SK-N-MC (cell line): ENCODE measurements around the gene GRAMD2A.
A peak's percentile ranks its signal among the peaks of the same experiment; 100 is the strongest.

Experiments
- DNase-seq: peaks from one replicate; pipeline ENCODE4 v3.0.0-alpha.2; 2011; ENCODE audit warnings: low read depth, low spot score
- H3K27ac ChIP-seq: fragments of 200-600 bp; sonication (generic); 2 replicates; pipeline ENCODE4 v1.5.1; 2016; ENCODE audit warnings: mixed run types
- H3K36me3 ChIP-seq: fragments of 200-600 bp; sonication (generic); 2 replicates; pipeline ENCODE4 v1.6.1; 2017; ENCODE audit warnings: antibody characterized with exemption, low read length, mixed read lengths; ENCODE audit not compliant: insufficient read depth
- H3K4me3 ChIP-seq: fragments of 200-600 bp; sonication (generic); 2 replicates; pipeline ENCODE4 v1.5.1; 2016
- H3K9ac ChIP-seq: fragments of 200-600 bp; sonication (generic); 2 replicates; pipeline ENCODE4 v1.8.0; 2017; ENCODE audit warnings: mixed run types, mixed read lengths; ENCODE audit not compliant: insufficient read length
- H3K9me3 ChIP-seq: fragments of 200-600 bp; sonication (generic); 2 replicates; pipeline ENCODE4 v1.6.1; 2017; ENCODE audit warnings: low read depth, mild to moderate bottlenecking, antibody characterized with exemption, low read length, moderate library complexity, mixed read lengths
- EZH2 ChIP-seq: fragments of 200-600 bp; sonication (generic); IDR thresholded peaks from one replicate; pipeline ENCODE4 v1.6.1; 2017; ENCODE audit warnings: antibody characterized with exemption
- FOXP2 ChIP-seq: optimal IDR thresholded peaks from 2 replicates; pipeline ENCODE3; 2011; ENCODE audit warnings: mild to moderate bottlenecking, moderate library complexity; ENCODE audit not compliant: insufficient read depth; ENCODE audit errors: extremely low read length, control extremely low read depth
- POLR2AphosphoS5 ChIP-seq: IDR thresholded peaks from 2 replicates; pipeline ENCODE4 v1.6.1; 2012; ENCODE audit warnings: mild to moderate bottlenecking, low read depth, low read length, borderline replicate concordance

The GRAMD2A gene

DNA sequence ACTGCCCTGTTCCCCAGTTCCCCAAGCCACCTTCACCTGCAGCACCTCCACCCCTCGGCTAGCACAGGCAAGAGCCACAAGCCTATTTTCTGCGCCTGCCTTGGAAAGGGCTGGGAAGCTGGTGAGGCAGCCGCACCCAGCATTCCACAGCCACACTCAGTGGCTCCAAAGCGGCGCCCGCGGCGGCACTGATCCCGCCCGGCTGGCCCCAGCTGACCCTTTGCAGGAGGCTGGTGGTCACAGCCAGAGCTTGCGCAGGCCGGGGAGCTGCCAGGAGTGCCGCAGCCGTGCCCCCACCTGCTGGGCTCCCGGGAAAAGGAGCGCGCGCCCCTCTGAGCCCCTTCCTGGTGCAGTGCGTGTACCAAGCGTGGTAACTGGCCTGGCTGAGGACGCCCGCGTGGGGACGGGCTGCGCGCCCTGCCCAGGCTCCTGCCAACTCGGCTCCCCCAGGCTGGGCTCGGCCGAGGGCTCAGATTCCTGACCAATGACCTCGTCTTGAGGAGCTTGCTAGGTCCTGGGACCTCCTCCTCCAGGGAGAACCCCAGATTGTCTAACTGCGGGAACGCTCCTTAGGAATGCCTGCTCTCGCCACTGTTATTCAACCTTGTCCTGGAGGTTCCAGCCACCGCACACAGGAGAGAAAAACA lies 13.3 kb downstream of the GRAMD2A start:
- no peak overlapping the region for H3K27ac ChIP-seq

DNA sequence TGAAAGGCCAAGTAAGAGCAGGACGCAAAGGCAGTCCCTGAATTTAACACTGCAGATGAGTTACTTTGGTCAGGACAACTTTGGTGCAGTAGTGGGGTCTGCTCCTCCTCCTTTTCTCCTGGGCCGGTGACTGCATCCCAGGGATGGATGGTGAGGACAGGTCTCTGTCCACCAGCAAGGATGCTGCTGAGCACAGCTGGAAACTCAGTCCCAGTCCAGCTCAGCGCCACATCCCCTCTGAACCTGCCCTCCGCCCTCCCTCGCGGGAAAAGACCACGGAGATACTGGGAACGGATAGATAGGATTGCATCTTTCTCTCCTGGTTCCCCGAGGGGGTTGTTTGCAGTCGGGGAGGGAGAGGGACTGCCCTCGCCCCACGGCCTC lies 13.8 kb downstream of the GRAMD2A start:
- no peak for DNase-seq
- Histone ChIP-seq H3K4me3 (no peak overlapping the region), H3K9ac (no peak overlapping the region), H3K9me3 (no peaks in the 10 kb centered on the region), H3K36me3 (no peaks in the 10 kb centered on the region), H3K27ac (no peak overlapping the region)
- TF ChIP-seq EZH2 (no peak), FOXP2 (no peak), POLR2AphosphoS5 (no peak)

More for the DNA sequence above, 13.3 kb downstream of the GRAMD2A start:
- Histone ChIP-seq H3K9ac (no peak overlapping the region), H3K36me3 (no peaks in the 10 kb centered on the region), H3K4me3 (peak overlapping the region; percentile 34; the same call in 1 of the 2 replicates), H3K9me3 (no peaks in the 10 kb centered on the region)
- DNase-seq = no peak
- TF ChIP-seq FOXP2 (no peak), POLR2AphosphoS5 (no peak), EZH2 (no peak)

DNA sequence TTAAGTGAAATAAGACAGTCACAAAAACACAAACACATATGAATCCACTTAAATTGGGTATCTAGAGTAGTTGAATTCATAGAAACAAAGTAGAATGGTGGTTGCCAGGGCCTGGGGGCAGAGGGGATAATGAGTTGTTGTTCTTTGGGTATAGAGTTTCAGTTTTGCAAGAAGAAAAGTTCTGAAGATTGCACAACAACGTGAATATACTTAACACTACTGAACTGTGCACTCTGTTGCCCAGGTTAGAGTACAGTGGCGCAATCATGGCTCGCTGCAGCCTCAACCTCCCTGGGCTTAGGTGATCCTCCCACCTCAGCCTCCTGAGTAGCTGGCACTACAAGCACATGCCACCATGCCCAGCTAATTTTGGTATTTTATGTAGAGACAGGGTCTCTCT lies 14.9 kb downstream of the GRAMD2A start:
- H3K27ac ChIP-seq = no peak overlapping the region
- TF ChIP-seq POLR2AphosphoS5 = no peak
- TF ChIP-seq FOXP2 = no peak
- TF ChIP-seq EZH2 = no peak
- no peak overlapping the region for H3K4me3 ChIP-seq
- H3K9me3 ChIP-seq = no peaks in the 10 kb centered on the region
- DNase-seq = peak; percentile 45
- no peak overlapping the region for H3K9ac ChIP-seq
- H3K36me3 ChIP-seq = no peaks in the 10 kb centered on the region

DNA sequence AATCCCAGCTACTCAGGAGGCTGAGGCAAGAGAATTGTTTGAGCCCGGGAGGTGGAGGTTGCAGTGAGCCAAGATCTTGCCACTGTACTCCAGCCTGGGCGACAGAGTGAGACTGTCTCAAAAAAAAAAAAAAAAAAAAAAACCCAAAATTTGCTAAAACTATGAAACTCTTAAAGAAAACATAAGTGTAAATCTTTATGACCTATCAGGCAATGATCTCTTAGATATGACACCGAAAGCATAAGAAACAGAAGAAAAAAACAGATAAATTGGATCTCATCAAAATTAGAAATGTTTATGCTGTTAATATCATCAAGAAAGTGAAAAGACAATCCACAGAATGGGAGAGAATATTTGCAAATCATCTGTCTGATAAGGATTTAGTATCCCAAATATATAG lies 15.3 kb downstream of the GRAMD2A start:
- H3K36me3 ChIP-seq = no peaks in the 10 kb centered on the region
- no peaks in the 10 kb centered on the region for H3K9me3 ChIP-seq
- TF ChIP-seq EZH2 (no peak), FOXP2 (no peak), POLR2AphosphoS5 (no peak)
- no peak overlapping the region for H3K9ac ChIP-seq
- H3K27ac ChIP-seq = no peak overlapping the region
- DNase-seq = no peak
- H3K4me3 ChIP-seq = no peak overlapping the region

DNA sequence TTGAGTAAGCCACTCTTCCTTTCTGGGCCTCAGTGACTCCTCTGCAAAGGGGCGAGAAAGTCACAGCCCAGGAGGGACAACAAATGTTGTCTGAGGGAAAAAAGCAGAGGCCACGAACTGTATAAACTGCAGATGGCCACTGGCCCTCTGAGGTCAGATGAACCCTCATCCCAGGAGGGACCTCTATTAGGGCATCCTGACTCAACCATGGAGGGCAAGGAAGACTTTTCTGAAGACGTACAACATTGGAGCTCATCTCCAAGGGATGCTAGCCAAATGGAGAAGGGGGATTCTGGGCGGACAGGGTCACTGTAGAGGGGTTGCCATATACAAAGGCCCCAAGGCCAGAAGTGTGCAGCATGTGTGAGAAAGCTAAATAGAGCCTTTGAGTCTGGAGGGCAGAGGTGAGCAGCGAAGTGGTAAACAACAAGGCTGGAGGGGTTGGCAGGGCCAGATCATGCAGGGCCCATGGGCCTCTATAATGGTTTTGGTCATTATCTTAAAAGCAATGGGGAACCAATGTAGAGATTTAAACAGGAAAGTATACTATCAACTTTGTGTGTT lies 16.7 kb downstream of the GRAMD2A start:
- no peak overlapping the region for H3K4me3 ChIP-seq
- no peak overlapping the region for H3K9ac ChIP-seq
- H3K27ac ChIP-seq = no peak overlapping the region
- TF ChIP-seq FOXP2 = no peak
- TF ChIP-seq EZH2 = no peak
- H3K9me3 ChIP-seq = no peaks in the 10 kb centered on the region
- DNase-seq = no peak
- H3K36me3 ChIP-seq = no peaks in the 10 kb centered on the region

DNA sequence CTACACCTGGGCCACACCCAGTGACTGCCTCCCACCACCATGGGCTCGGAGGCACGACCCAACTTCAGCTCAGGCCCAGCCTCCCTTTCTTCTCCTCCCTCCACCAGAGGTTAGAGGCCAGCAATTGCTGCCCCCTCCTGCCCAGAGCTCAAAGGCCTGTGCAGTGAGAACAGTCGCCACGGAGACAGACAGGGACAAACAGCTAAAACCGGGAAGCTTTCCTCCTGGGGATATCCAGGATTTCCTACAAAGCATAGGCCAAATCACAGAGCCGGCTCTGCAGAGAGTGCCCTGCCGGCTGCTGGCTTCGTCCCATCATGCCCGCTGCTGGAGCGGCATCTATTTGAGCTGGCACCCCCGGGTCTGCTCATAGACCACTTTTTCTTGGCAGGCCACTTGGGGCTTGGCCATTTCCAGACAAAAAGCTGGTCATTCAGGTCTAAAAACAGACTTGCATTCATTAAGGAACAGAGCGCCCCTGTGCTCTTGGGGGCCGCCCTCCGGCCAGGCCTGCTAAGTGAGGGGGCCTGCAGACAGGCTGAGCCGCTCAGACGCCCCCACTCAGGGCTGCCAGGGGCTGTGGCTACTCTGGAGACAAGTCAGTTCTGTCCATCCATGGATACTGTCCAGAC lies 17.5 kb downstream of the GRAMD2A start:
- Histone ChIP-seq H3K9me3 (no peaks in the 10 kb centered on the region), H3K9ac (no peak overlapping the region), H3K36me3 (no peaks in the 10 kb centered on the region), H3K27ac (no peak overlapping the region), H3K4me3 (no peak overlapping the region)
- TF ChIP-seq FOXP2 (no peak), POLR2AphosphoS5 (no peak), EZH2 (no peak)
- no peak for DNase-seq

DNA sequence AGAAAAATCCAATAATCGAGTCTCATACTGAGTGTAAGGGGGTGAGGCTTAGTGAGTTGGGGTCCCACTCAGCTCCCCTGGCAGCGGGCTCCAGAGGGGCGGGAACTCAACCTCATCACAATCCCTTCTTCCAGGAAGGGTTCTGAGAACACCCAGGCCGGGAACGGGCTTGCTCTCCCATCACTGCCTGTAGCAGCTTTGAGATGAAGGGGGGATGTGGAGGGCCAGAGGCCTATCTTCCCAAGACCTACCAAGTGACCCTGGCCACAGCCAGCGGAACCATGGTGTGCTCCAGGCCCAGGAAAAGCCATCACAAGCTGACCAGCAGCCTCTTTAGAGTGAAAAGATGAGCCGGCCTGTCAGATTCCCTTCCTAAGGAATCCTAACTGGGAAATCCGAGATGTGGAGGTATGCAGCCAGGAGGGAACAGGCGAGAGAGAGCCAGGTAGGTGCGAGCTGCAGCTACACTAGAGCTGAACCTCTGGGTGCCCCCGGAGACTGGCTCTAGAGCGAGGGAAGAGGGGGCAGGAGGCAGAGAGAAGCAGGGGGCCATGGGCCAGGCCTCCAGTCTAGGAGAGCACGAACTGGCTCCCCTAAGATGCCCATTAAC lies 18.5 kb downstream of the GRAMD2A start:
- DNase-seq = no peak
- no peak overlapping the region for H3K9ac ChIP-seq
- TF ChIP-seq FOXP2 (no peak), EZH2 (no peak)
- no peak overlapping the region for H3K4me3 ChIP-seq
- H3K9me3 ChIP-seq = no peaks in the 10 kb centered on the region
- no peaks in the 10 kb centered on the region for H3K36me3 ChIP-seq
- H3K27ac ChIP-seq = no peak overlapping the region

DNA sequence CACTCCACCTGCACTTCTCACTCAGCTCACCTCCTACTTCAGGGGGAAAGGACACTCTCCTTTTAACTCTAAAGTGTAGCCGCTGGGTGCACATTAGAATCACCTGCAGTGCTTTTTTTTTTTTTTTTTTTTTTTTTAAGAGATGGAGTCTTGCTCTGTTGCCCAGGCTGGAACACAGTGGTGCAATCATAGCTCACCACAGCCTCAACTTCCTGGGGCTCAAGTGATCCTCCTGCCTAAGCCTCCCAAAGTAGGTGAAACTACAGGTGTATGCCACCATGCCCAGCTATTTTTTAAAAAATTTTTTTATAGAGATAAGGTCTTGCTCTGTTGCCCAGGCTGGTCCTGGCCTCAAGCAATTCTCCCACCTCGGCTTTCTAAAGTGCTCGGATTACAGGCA lies 20.8 kb downstream of the GRAMD2A start:
- Histone ChIP-seq H3K9me3 (no peaks in the 10 kb centered on the region), H3K36me3 (no peaks in the 10 kb centered on the region), H3K9ac (no peak overlapping the region), H3K4me3 (no peak overlapping the region), H3K27ac (no peak overlapping the region)
- DNase-seq = no peak
- TF ChIP-seq POLR2AphosphoS5 (no peak), EZH2 (no peak), FOXP2 (no peak)

DNA sequence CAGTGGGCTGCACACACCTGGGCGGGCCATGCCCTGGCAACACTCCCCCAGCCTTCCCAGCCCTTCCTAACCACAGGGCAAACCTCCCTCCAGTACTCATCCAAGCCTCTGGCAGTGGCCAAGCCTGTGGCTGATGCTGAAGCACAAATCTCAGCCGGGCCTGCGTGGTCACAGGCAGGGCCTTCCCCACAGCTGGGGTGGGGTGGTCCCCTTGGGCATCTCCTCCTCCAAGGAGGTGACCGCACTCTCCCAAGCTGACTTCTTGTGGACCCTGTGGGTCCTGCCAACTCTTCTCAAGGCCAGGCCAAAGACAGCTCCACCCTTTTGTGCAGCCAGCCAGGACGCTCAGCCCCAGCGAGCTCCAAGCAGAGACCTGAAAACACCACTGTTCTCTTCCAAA lies 21.4 kb downstream of the GRAMD2A start:
- TF ChIP-seq FOXP2 = no peak
- no peak for TF ChIP-seq POLR2AphosphoS5
- no peak for TF ChIP-seq EZH2
- Histone ChIP-seq H3K27ac (no peak overlapping the region), H3K36me3 (no peaks in the 10 kb centered on the region)

More for the DNA sequence above, 21.4 kb downstream of the GRAMD2A start:
- no peak overlapping the region for H3K9ac ChIP-seq
- H3K9me3 ChIP-seq = no peaks in the 10 kb centered on the region
- H3K4me3 ChIP-seq = no peak overlapping the region
- no peak for DNase-seq
